PFSK-1 (cell line): ENCODE measurements around the gene NUTM2F.

Source experiments
- POLR2AphosphoS5 ChIP-seq: IDR thresholded peaks from 2 replicates; pipeline ENCODE4 v1.6.1; 2012; ENCODE audit warnings: low read depth, mild to moderate bottlenecking, control low read depth, low read length, moderate library complexity
- TAF1 ChIP-seq: IDR thresholded peaks from 2 replicates; pipeline ENCODE4 v1.6.1; 2012; ENCODE audit warnings: low read length, control low read depth, borderline replicate concordance; ENCODE audit not compliant: insufficient read depth
- TF ChIP-seq, protein P1 (sequence below), 2 experiments: IDR thresholded peaks; 2 replicates each; pipeline versions ENCODE4 v1.6.1 to v1.8.0; 2011 to 2012; ENCODE audit warnings: low read depth in 2 of 2, low read length in 2 of 2, control low read depth in 1 of 2, inconsistent platforms in 1 of 2, mild to moderate bottlenecking in 1 of 2, moderate library complexity in 1 of 2; ENCODE audit not compliant: insufficient read depth in 1 of 2

- TF ChIP-seq, protein P1, sequence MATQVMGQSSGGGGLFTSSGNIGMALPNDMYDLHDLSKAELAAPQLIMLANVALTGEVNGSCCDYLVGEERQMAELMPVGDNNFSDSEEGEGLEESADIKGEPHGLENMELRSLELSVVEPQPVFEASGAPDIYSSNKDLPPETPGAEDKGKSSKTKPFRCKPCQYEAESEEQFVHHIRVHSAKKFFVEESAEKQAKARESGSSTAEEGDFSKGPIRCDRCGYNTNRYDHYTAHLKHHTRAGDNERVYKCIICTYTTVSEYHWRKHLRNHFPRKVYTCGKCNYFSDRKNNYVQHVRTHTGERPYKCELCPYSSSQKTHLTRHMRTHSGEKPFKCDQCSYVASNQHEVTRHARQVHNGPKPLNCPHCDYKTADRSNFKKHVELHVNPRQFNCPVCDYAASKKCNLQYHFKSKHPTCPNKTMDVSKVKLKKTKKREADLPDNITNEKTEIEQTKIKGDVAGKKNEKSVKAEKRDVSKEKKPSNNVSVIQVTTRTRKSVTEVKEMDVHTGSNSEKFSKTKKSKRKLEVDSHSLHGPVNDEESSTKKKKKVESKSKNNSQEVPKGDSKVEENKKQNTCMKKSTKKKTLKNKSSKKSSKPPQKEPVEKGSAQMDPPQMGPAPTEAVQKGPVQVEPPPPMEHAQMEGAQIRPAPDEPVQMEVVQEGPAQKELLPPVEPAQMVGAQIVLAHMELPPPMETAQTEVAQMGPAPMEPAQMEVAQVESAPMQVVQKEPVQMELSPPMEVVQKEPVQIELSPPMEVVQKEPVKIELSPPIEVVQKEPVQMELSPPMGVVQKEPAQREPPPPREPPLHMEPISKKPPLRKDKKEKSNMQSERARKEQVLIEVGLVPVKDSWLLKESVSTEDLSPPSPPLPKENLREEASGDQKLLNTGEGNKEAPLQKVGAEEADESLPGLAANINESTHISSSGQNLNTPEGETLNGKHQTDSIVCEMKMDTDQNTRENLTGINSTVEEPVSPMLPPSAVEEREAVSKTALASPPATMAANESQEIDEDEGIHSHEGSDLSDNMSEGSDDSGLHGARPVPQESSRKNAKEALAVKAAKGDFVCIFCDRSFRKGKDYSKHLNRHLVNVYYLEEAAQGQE (IDR thresholded peaks at IDR 0.05; ENCODE audit: insufficient read depth in 1 of 2, low read depth in 2 of 2, low read length in 2 of 2) = no peak
- no peak for TF ChIP-seq POLR2AphosphoS5
- no peak for TF ChIP-seq TAF1
Observed at GRCh38 chr9:94289691-94290090, 38.8 kb downstream of the NUTM2F start.
